ENCODE results near the gene HOMER1.

HOMER1 gene, protein sequence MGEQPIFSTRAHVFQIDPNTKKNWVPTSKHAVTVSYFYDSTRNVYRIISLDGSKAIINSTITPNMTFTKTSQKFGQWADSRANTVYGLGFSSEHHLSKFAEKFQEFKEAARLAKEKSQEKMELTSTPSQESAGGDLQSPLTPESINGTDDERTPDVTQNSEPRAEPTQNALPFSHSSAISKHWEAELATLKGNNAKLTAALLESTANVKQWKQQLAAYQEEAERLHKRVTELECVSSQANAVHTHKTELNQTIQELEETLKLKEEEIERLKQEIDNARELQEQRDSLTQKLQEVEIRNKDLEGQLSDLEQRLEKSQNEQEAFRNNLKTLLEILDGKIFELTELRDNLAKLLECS

DNA sequence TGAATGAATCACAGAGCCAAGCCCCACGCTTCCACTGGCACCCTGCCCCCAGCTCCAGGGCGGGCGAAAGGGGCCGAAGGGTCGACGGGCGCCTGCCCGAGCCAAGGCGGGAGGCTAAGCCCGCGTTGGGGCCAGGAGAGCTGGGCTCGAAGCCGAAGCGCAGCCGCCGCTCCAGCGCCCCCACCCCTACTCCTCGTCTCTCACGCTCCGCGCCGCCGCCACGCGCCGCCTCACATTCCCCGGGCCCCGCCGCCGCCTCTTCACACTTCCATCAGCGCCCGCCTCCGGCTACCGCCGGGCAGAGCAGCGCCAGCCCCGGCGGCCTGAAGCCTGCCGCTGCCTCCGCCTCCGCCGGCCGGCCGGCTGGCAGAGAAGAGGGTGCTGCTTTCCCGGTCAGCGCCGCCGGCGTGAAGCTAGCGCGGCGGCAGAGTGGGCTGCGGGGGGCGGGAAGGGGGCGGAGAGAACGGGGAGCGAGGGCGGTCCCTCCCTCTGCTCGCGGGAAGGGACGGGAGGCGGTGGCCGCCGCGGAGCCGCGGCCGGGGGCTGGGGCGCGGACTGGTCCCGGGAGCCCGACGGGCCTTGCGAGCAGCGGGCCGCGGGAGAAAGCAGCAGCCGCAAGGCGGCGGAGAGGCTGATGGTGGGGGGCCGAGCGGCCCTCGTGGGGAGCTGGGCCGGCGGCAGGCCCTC, at the start of gene HOMER1:
Gene HOMER1, minus strand, starts transcription at position 431 of the 687 bp plus-strand sequence. CDS start 1,360 bp downstream, outside the sequence.
- no peak for DNase-seq

GRCh38 chr5:79563247-79563590, 49.3 kb upstream of the HOMER1 start:
- no peak for DNase-seq

GRCh38 chr5:79562351-79563246, 48.7 kb upstream of the HOMER1 start:
- no peak for DNase-seq

- DNase-seq = no peak
Measured at GRCh38 chr5:79561525-79561893, 47.6 kb upstream of the HOMER1 start.

- peak; percentile 62 for DNase-seq
Measured at GRCh38 chr5:79560771-79561524, 47.0 kb upstream of the HOMER1 start.

DNA sequence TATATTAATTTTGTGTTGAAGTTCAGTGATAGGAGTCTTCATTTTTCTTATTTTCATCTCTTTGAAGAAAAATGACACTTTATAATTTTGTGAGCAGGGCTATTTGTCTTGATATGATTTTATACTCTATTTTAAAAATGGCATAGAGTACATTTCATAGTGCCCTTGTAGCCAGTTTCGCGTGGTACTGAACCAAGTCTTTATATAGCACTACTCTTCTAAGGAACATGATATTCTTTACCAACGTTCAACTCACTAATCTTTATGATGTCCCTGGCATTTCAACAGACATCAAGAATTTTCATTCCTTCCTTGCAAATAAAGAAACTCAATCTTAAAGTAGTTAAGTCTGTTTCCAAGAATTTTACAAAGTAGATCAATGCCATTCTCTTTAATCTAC, 41.5 kb upstream of the HOMER1 start:
- no peak for DNase-seq

- no peak for DNase-seq
Measured at GRCh38 chr5:79552984-79553383, 39.0 kb upstream of the HOMER1 start.

- no peak for DNase-seq
Measured at GRCh38 chr5:79547982-79548381, 34.0 kb upstream of the HOMER1 start.

DNA sequence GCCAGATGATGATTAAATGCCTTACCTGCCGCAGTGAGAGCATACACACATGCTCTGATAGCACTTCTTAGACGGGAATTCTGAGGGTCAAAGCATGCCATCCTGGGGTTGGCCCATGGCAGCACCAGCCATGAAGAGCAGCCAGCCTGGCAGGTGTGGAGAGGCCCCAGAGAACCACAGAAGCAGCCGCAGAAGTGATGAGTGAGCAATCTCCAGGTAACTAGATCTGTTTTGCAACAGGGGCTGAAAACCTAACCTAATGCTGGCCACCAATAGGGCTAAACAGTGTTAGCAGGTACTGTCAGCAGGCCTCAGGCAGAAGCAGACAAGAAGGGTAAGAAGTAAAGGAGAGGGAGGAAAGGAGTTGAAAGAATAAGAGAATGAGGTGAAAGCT, 33.5 kb upstream of the HOMER1 start:
- DNase-seq = no peak

DNA sequence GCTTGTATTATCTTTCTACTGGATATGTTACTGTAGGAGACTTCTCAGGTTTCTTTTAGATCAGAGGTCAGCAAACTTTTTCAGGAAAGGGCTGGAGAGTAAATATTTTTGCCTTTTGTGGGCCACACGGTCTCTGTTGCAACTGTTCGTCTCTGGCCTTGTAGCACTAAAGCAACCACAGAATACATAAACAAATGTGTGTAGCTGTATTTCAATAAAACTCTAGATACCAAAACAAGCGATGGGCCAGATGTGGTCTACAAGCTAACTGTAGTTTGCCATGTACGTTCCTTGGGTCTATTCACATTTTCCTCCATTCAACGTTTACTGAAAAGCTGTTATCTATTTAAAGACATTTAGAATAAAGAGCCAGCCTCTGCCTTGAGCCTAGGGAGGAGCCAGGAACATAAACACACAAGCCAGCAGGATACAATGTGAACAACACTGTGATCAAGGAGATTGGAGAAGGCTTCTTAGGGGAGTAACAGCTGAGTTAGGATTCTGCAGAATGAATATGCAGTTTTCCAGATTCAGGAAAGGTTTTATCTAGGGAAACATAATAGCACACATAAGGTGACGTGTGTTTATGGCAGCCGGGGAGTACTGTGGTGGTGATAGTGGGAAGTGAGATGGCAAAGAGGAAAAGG, 33.0 kb upstream of the HOMER1 start:
- DNase-seq = no peak

DNA sequence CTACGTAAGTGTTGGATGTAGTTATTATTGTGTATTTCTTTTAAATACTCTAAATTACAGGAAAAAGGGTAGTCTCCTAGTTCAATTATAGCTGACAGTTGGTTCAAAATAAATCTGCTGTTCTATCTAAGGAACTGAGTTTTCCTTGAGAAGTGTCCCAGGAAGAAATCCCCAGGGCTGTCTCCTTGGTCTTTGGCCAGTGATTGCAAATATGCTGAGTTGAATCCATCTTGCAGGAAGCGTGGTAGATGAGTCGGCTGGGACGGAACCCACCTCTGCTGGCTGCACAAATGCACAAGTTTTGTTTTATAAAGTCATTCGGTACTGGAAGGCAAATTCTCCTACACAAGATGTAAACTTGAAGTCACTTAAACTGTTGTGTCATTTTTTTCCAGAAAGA, 30.2 kb upstream of the HOMER1 start:
- DNase-seq = no peak

DNA sequence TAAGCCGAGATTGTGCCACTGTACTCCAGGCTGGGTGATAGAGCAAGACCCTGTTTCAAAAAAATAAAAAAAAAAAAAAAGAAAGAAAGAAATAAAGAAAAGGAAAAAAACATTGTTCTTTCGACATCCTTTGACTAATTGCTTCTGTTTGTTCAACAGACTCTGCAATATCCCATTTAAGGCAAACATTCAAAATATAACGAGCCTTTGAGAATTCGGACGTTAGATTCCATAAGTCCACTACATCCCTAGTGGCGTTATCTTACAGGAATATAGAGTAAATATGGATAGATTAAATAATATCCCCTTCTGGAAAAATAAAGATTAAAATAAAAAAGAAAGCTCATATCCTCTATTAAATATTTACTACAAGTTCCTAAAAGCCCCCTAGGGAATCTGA, 27.0 kb upstream of the HOMER1 start:
- no peak for DNase-seq

GRCh38 chr5:79536193-79536906, 22.4 kb upstream of the HOMER1 start:
- no peak for DNase-seq

DNA sequence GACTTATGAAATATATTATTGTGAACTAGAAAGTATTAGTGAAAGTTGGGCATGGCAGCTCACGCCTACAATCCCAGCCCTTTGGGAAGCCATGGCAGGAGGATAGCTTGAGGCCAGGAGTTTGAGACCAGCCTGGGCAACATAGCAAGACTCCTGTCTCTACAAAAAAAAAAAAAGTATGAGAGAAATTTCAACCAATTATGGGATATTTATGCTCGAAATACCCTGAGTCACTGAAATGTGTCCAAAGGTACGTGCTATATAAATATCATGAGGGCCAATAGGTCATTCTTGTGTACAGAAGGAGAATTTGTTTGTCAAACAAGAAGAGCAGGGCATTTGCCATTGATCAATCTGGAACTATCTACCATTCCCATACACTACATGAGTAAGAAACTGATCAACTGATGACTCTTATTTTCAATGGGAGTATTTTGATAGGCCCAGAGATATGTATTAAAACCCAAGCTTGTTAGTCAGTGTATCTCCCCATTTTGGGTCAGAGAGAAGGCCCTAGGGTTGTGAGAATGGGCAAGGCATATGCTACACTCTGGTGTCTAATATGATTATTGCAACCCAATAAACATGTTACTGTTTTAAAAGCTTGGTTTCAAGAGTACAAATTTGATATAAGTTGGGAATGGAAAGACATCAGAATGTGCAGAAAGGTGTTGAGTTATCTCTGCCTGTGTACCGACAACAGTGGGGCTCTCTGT, 21.7 kb upstream of the HOMER1 start:
- no peak for DNase-seq

- no peak for DNase-seq
Measured at GRCh38 chr5:79529110-79529509, 15.2 kb upstream of the HOMER1 start.

DNA sequence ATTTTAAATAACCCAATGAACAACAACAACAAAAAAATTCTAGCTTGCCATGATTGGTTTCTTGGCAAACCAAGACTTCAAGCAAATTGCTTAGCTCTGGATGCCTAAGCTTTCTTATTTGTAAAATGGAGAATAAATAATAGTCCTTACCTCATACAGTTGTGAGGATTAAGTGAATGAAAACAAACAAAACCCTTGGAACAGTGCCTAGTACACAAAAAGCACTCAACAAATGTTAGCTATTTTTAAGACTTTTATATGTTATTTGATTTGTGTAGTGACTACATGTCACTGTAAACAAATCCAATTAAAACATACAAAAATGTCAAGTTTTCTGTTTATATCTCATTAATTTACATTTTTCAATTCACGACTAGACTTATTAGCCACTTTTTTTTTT, 13.5 kb upstream of the HOMER1 start:
- DNase-seq = no peak

DNA sequence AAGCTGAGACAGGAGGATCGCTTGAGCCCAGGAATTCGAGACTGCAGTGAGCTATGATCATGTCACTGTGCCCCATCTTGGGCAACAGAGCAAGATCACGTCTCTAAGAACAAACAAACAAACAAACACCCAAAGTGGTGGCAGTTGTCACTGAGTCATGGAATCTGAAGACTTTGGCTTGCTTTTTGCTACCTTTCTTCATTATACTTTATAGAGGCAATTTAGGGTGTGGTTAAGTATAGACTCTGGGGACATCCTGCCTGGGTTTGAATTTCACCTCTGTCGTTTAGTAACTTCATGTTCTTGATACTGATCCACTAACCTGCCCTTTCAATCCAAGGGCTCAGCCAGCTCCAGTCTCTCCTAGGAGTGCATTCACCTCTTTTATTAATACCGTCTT, 13.0 kb upstream of the HOMER1 start:
- DNase-seq = no peak

- no peak for DNase-seq
Measured at GRCh38 chr5:79526493-79526892, 12.6 kb upstream of the HOMER1 start.

- no peak for DNase-seq
Measured at GRCh38 chr5:79521156-79521555, 7.2 kb upstream of the HOMER1 start.

DNA sequence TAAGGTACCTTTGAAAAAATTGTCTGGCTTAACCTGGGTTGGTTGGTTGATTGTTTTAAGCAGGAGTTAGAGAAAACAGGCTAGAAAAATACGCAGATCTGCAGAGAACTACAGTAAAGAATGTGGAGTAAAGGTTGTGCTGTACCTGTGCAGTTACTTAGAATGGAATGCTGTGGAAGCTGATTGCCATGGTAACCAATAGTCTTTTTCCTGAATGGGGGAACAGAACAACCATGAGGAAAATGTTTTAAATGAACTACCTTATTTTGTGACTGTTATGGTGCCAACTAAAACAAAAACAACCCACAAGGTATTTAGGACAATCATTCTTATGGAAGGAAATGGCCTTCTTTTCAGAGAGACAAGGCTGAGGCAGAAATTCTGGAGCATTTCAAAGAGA, 4.8 kb upstream of the HOMER1 start:
- DNase-seq = no peak

DNA sequence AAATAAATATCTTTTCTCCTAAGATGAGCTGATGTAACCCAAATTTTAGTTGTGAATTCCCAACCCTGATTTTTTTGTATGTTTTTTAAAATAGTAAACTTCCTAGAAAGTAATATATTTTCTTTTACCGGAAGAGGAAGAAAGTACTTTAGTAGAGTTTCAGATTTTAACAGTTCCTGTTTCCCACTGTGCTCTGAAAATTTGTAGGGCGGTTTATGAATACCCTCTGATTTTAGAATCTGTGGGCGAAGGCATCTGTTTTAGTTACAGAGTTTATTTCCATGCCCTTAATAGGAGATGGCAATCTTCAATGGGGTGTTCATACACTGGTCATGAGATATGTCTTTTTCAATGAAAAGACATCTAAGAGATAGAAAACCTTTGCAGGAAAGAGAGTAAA, 3.7 kb upstream of the HOMER1 start:
- DNase-seq = no peak
